ENCODE data around the gene SYNE1.

SYNE1 gene

GRCh38 chr6:152121910-152122309, 515.3 kb downstream of the SYNE1 start:
- ChIA-PET CTCF (interaction anchor here (1.5 to 6.5 kb wide), 2 partner anchors 19 to 356 kb away, joined by 3 to 37 read pairs; no protein-coding TSS in a partner anchor), POLR2A (interaction anchor here (1.0 kb wide), 1 partner anchor 25 kb away, joined by 3 read pairs; no protein-coding TSS in a partner anchor)
- no peak for DNase-seq (ENCODE audit: low read depth, low spot score)
- no peak overlapping the region for H3K4me3 ChIP-seq (ENCODE audit: low read depth, low read length)
- TF ChIP-seq CTCF (IDR thresholded peaks at IDR 0.05; ENCODE audit: insufficient read depth, low read length, missing control alignments), result no peak

- CTCF ChIA-PET, result interaction anchor here (1.0 to 6.5 kb wide), 2 partner anchors 12 to 354 kb away, joined by 5 to 37 read pairs; no protein-coding TSS in a partner anchor
- DNase-seq (ENCODE audit: low read depth, low spot score), result no peak
- POLR2A ChIA-PET, result no interaction called here
- TF ChIP-seq CTCF (IDR thresholded peaks at IDR 0.05; ENCODE audit: insufficient read depth, low read length, missing control alignments), result no peak
- no peak overlapping the region for H3K4me3 ChIP-seq (ENCODE audit: low read depth, low read length)
Measured at GRCh38 chr6:152119831-152120230, 517.3 kb downstream of the SYNE1 start.

GRCh38 chr6:152118678-152119077, 518.5 kb downstream of the SYNE1 start:
- TF ChIP-seq CTCF (IDR thresholded peaks at IDR 0.05; ENCODE audit: insufficient read depth, low read length, missing control alignments), result no peak
- no peak for DNase-seq (ENCODE audit: low read depth, low spot score)
- ChIA-PET POLR2A (no interaction called here), CTCF (interaction anchor here (1.0 to 6.5 kb wide), 2 partner anchors 13 to 353 kb away, joined by 5 to 37 read pairs; no protein-coding TSS in a partner anchor)
- no peak overlapping the region for H3K4me3 ChIP-seq (ENCODE audit: low read depth, low read length)

GRCh38 chr6:152118224-152118623, 518.9 kb downstream of the SYNE1 start:
- H3K4me3 ChIP-seq (ENCODE audit: low read depth, low read length), result no peak overlapping the region
- TF ChIP-seq CTCF (IDR thresholded peaks at IDR 0.05; ENCODE audit: insufficient read depth, low read length, missing control alignments), result no peak
- CTCF ChIA-PET, result interaction anchor here (0.6 to 6.5 kb wide), 7 partner anchors 8 to 353 kb away, joined by 3 to 37 read pairs (median 5); no protein-coding TSS in a partner anchor
- POLR2A ChIA-PET, result no interaction called here
- no peak for DNase-seq (ENCODE audit: low read depth, low spot score)

GRCh38 chr6:152117156-152118133, 519.7 kb downstream of the SYNE1 start:
- TF ChIP-seq CTCF (IDR thresholded peaks at IDR 0.05; ENCODE audit: insufficient read depth, low read length, missing control alignments), result no peak
- ChIA-PET POLR2A (no interaction called here), CTCF (interaction anchor here (0.6 to 6.5 kb wide), 9 partner anchors 8 to 441 kb away, joined by 3 to 37 read pairs (median 4); no protein-coding TSS in a partner anchor)
- no peak overlapping the region for H3K4me3 ChIP-seq (ENCODE audit: low read depth, low read length)
- DNase-seq (ENCODE audit: low read depth, low spot score), result no peak
